Skeletal muscle tissue (tissue), 4 donors: ENCODE measurements around the gene THAP4. TPM values are rescaled to one million over a fixed set of nuclear protein-coding genes. Genes with fewer than 3 reads are reported as not detected.
"Not testable (repeated sequence)": the region's sequence is repeated elsewhere in the genome, so short reads cannot be mapped to it uniquely, and the experiment has no call there.

Experiments
- H3K27ac ChIP-seq: one replicate; pipeline ENCODE4 v1.7.0; 2013; ENCODE audit warnings: mild to moderate bottlenecking, low read depth, low read length, inconsistent platforms
- H3K27me3 ChIP-seq, 3 donors: one replicate each; pipeline ENCODE4 v1.7.0; 2013; ENCODE audit warnings: low read length in 3 of 3; ENCODE audit not compliant: control insufficient read depth in 3 of 3, insufficient read depth in 3 of 3
- H3K36me3 ChIP-seq, 3 donors: one replicate each; pipeline ENCODE4 v1.7.0; 2013; ENCODE audit warnings: low read length in 3 of 3; ENCODE audit not compliant: control insufficient read depth in 3 of 3, insufficient read depth in 3 of 3
- H3K4me1 ChIP-seq, 3 donors: one replicate each; pipeline ENCODE4 v1.7.0; 2013; ENCODE audit warnings: low read length in 3 of 3, mild to moderate bottlenecking in 3 of 3; ENCODE audit not compliant: control insufficient read depth in 3 of 3, insufficient read depth in 3 of 3
- H3K4me3 ChIP-seq, 3 donors: one replicate each; pipeline ENCODE4 v1.7.0; 2013; ENCODE audit warnings: low read length in 3 of 3
- H3K9ac ChIP-seq, 3 donors: one replicate each; pipeline ENCODE4 v1.7.0; 2013; ENCODE audit warnings: low read length in 3 of 3, mild to moderate bottlenecking in 3 of 3, moderate library complexity in 2 of 3, low read depth in 1 of 3
- H3K9me3 ChIP-seq, 3 donors: one replicate each; pipeline ENCODE4 v1.7.0; 2013; ENCODE audit warnings: low read length in 3 of 3; ENCODE audit not compliant: control insufficient read depth in 3 of 3
- total RNA-seq: library from RNA; depleted of rRNA; stranded (reverse); fragments of >200 nt; gene quantifications from one replicate; pipeline ENCODE4 v1.2.3, GENCODE V29; 2014
- donor health status: Osteomylitis.

THAP4 gene
- total RNA-seq, 1 donor from 2014 or later, result 35.5 TPM

- H3K27ac ChIP-seq, result no peak overlapping the region
- H3K9me3 ChIP-seq, result no peaks in the 10 kb centered on the region
- H3K4me3 ChIP-seq, result no peak overlapping the region
- peaks cover 0 to 2% (median 0%) of the 10 kb centered on the region in 3 donors for H3K4me1 ChIP-seq
- H3K9ac ChIP-seq, result no peak overlapping the region
- no peaks in the 10 kb centered on the region for H3K27me3 ChIP-seq
- H3K36me3 ChIP-seq, result peaks cover 5 to 9% (median 6%) of the 10 kb centered on the region in 3 donors
Observed at GRCh38 chr2:241575624-241576292, 61.2 kb downstream of the THAP4 start.

- H3K27me3 ChIP-seq, result no peaks in the 10 kb centered on the region
- H3K36me3 ChIP-seq, result peaks cover 5 to 9% (median 6%) of the 10 kb centered on the region in 3 donors
- no peak overlapping the region for H3K4me3 ChIP-seq
- H3K9me3 ChIP-seq, result no peaks in the 10 kb centered on the region
- peaks cover 0 to 2% (median 0%) of the 10 kb centered on the region in 3 donors for H3K4me1 ChIP-seq
- H3K27ac ChIP-seq, result no peak overlapping the region
- no peak overlapping the region for H3K9ac ChIP-seq
Observed at GRCh38 chr2:241574911-241575623, 61.9 kb downstream of the THAP4 start.

GRCh38 chr2:241573741-241574140 lies 63.2 kb downstream of the THAP4 start:
- Histone ChIP-seq H3K36me3 (peaks cover 5 to 9% (median 6%) of the 10 kb centered on the region in 3 donors), H3K4me3 (no peak overlapping the region), H3K27ac (no peak overlapping the region), H3K27me3 (no peaks in the 10 kb centered on the region), H3K9ac (no peak overlapping the region), H3K9me3 (no peaks in the 10 kb centered on the region), H3K4me1 (peaks cover 0 to 2% (median 0%) of the 10 kb centered on the region in 3 donors)

- not testable (repeated sequence) for H3K4me3 ChIP-seq, H3K9ac ChIP-seq, H3K27ac ChIP-seq, H3K4me1 ChIP-seq, H3K9me3 ChIP-seq, H3K27me3 ChIP-seq, H3K36me3 ChIP-seq
Observed at GRCh38 chr2:241572915-241573651, 63.9 kb downstream of the THAP4 start.

- no peaks in the 10 kb centered on the region for H3K27me3 ChIP-seq
- H3K27ac ChIP-seq, result no peak overlapping the region
Observed at GRCh38 chr2:241571821-241572620, 64.9 kb downstream of the THAP4 start.

GRCh38 chr2:241570961-241571581 lies 65.9 kb downstream of the THAP4 start:
- H3K9me3 ChIP-seq, result no peaks in the 10 kb centered on the region
- no peak overlapping the region for H3K27ac ChIP-seq
- H3K27me3 ChIP-seq, result no peaks in the 10 kb centered on the region
- H3K4me1 ChIP-seq, result peaks cover 0 to 2% (median 0%) of the 10 kb centered on the region in 3 donors
- H3K9ac ChIP-seq, result no peak overlapping the region
- H3K36me3 ChIP-seq, result peaks cover 5 to 9% (median 6%) of the 10 kb centered on the region in 3 donors
- no peak overlapping the region for H3K4me3 ChIP-seq

More at GRCh38 chr2:241571821-241572620, 64.9 kb downstream of the THAP4 start:
- H3K36me3 ChIP-seq, result peaks cover 5 to 9% (median 6%) of the 10 kb centered on the region in 3 donors
- H3K9ac ChIP-seq, result no peak overlapping the region
- peaks cover 0 to 2% (median 0%) of the 10 kb centered on the region in 3 donors for H3K4me1 ChIP-seq
- H3K9me3 ChIP-seq, result no peaks in the 10 kb centered on the region
- H3K4me3 ChIP-seq, result no peak overlapping the region

- H3K9me3 ChIP-seq, result no peaks in the 10 kb centered on the region
- H3K36me3 ChIP-seq, result peaks cover 0 to 4% (median under 1%) of the 10 kb centered on the region in 3 donors
- no peak overlapping the region for H3K9ac ChIP-seq
- H3K4me1 ChIP-seq, result peaks cover 0 to 2% (median 0%) of the 10 kb centered on the region in 3 donors
- no peaks in the 10 kb centered on the region for H3K27me3 ChIP-seq
- H3K27ac ChIP-seq, result no peak overlapping the region
- H3K4me3 ChIP-seq, result no peak overlapping the region
Observed at GRCh38 chr2:241569831-241570281, 67.1 kb downstream of the THAP4 start.

GRCh38 chr2:241568726-241569125 lies 68.2 kb downstream of the THAP4 start:
- Histone ChIP-seq H3K27me3 (no peaks in the 10 kb centered on the region), H3K4me3 (no peak overlapping the region), H3K4me1 (peaks cover 0 to 2% (median 0%) of the 10 kb centered on the region in 3 donors), H3K9ac (no peak overlapping the region), H3K9me3 (no peaks in the 10 kb centered on the region), H3K27ac (no peak overlapping the region), H3K36me3 (peaks cover 0 to 4% (median 0%) of the 10 kb centered on the region in 3 donors)

- H3K9ac ChIP-seq, result no peak overlapping the region
- H3K36me3 ChIP-seq, result no peaks in the 10 kb centered on the region
- H3K27ac ChIP-seq, result no peak overlapping the region
- no peaks in the 10 kb centered on the region for H3K9me3 ChIP-seq
- no peak overlapping the region for H3K4me3 ChIP-seq
- H3K27me3 ChIP-seq, result no peaks in the 10 kb centered on the region
- H3K4me1 ChIP-seq, result peaks cover 0 to 4% (median 3%) of the 10 kb centered on the region in 3 donors
Observed at GRCh38 chr2:241567776-241568175, 69.2 kb downstream of the THAP4 start.
